Mesenchymal stem cell (in vitro differentiated cells and primary cell): Measurements from ENCODE around the gene MSMB.
"Not testable (repeated sequence)": the region's sequence is repeated elsewhere in the genome, so short reads cannot be mapped to it uniquely, and the experiment has no call there.

Experiments
- DNase-seq: peaks from one replicate; pipeline ENCODE4 v3.0.0-alpha.2; 2013
- H2AFZ ChIP-seq: one replicate; pipeline ENCODE4 v1.6.1; 2013; ENCODE audit warnings: low read depth, mild to moderate bottlenecking, control low read depth, inconsistent platforms, low read length, moderate library complexity
- H2AK5ac ChIP-seq: 2 replicates; pipeline ENCODE4 v1.6.1; 2013; ENCODE audit warnings: low read length, moderate library complexity, mild to moderate bottlenecking, inconsistent platforms; ENCODE audit not compliant: severe bottlenecking
- H2BK120ac ChIP-seq: one replicate; pipeline ENCODE4 v1.6.1; 2013; ENCODE audit warnings: low read depth, mild to moderate bottlenecking, inconsistent platforms, low read length, moderate library complexity
- H2BK12ac ChIP-seq, 2 experiments: one replicate each; pipeline ENCODE4 v1.6.1; 2013; ENCODE audit warnings: inconsistent platforms in 2 of 2, low read length in 2 of 2, mild to moderate bottlenecking in 2 of 2, moderate library complexity in 2 of 2, control low read depth in 1 of 2
- H2BK15ac ChIP-seq: one replicate; pipeline ENCODE4 v1.6.1; 2013; ENCODE audit warnings: mild to moderate bottlenecking, low read depth, inconsistent platforms; ENCODE audit not compliant: poor library complexity, severe bottlenecking
- H2BK5ac ChIP-seq: 2 replicates; pipeline ENCODE4 v1.6.1; 2013; ENCODE audit warnings: low read depth, mild to moderate bottlenecking, low read length, control low read depth, inconsistent platforms; ENCODE audit not compliant: poor library complexity, severe bottlenecking
- H3K14ac ChIP-seq, 2 experiments: one replicate each; pipeline ENCODE4 v1.6.1; 2013; ENCODE audit warnings: inconsistent platforms in 2 of 2, low read length in 2 of 2, control low read depth in 1 of 2, mild to moderate bottlenecking in 1 of 2, moderate library complexity in 1 of 2
- H3K18ac ChIP-seq, 2 experiments: one replicate each; pipeline ENCODE4 v1.6.1; 2013; ENCODE audit warnings: inconsistent platforms in 2 of 2, low read length in 2 of 2, control low read depth in 1 of 2, low read depth in 1 of 2, mild to moderate bottlenecking in 1 of 2
- H3K23ac ChIP-seq, 2 experiments: one replicate each; pipeline ENCODE4 v1.6.1; 2013; ENCODE audit warnings: inconsistent platforms in 2 of 2, low read length in 2 of 2, mild to moderate bottlenecking in 2 of 2, moderate library complexity in 2 of 2, control low read depth in 1 of 2
- H3K27ac ChIP-seq: 2 replicates; pipeline ENCODE4 v1.5.1; 2013; ENCODE audit warnings: mild to moderate bottlenecking, moderate library complexity, low read length, control low read depth, inconsistent platforms; ENCODE audit not compliant: poor library complexity, severe bottlenecking
- H3K27me3 ChIP-seq, 2 experiments: 2 replicates each; pipeline versions ENCODE4 v1.6.1 to v1.7.0; 2013; ENCODE audit warnings: low read length in 2 of 2, mild to moderate bottlenecking in 2 of 2, moderate library complexity in 2 of 2, control low read depth in 1 of 2, inconsistent platforms in 1 of 2; ENCODE audit not compliant: control insufficient read depth in 1 of 2, insufficient read depth in 1 of 2
- H3K36me3 ChIP-seq, 2 experiments: 2 replicates each; pipeline versions ENCODE4 v1.6.1 to v1.7.0; 2013; ENCODE audit warnings: low read length in 2 of 2, control low read depth in 1 of 2, inconsistent platforms in 1 of 2, low read depth in 1 of 2, mild to moderate bottlenecking in 1 of 2; ENCODE audit not compliant: insufficient read depth in 2 of 2, control insufficient read depth in 1 of 2
- H3K4ac ChIP-seq, 2 experiments: one replicate each; pipeline ENCODE4 v1.6.1; 2013; ENCODE audit warnings: inconsistent platforms in 2 of 2, low read length in 2 of 2, mild to moderate bottlenecking in 2 of 2, moderate library complexity in 2 of 2, control low read depth in 1 of 2, low read depth in 1 of 2
- H3K4me1 ChIP-seq: 2 replicates; pipeline ENCODE4 v1.6.1; 2013; ENCODE audit warnings: low read depth, low read length, control low read depth; ENCODE audit not compliant: control insufficient read depth, insufficient read depth
- H3K4me2 ChIP-seq: 2 replicates; pipeline ENCODE4 v1.6.1; 2013; ENCODE audit warnings: low read length, mild to moderate bottlenecking, inconsistent platforms; ENCODE audit not compliant: poor library complexity, severe bottlenecking
- H3K4me3 ChIP-seq, 2 experiments: 2 replicates each; pipeline versions ENCODE4 v1.5.1 to v1.7.0; 2013; ENCODE audit warnings: low read length in 2 of 2, mild to moderate bottlenecking in 2 of 2, control low read depth in 1 of 2, low read depth in 1 of 2; ENCODE audit not compliant: insufficient read depth in 1 of 2
- H3K79me1 ChIP-seq: replicated peaks from 2 replicates; pipeline ENCODE4 v1.6.1; 2013; ENCODE audit warnings: mild to moderate bottlenecking, control low read depth, low read length, inconsistent platforms; ENCODE audit not compliant: poor library complexity, severe bottlenecking
- H3K9ac ChIP-seq: 2 replicates; pipeline ENCODE4 v1.7.0; 2013; ENCODE audit warnings: mild to moderate bottlenecking, low read length, moderate library complexity
- H3K9me3 ChIP-seq: 2 replicates; pipeline ENCODE4 v1.7.0; 2013; ENCODE audit warnings: mild to moderate bottlenecking, low read length; ENCODE audit not compliant: control insufficient read depth
- H4K8ac ChIP-seq: one replicate; pipeline ENCODE4 v1.6.1; 2013; ENCODE audit warnings: inconsistent platforms, mild to moderate bottlenecking, low read length, moderate library complexity
- H4K91ac ChIP-seq: one replicate; pipeline ENCODE4 v1.6.1; 2013; ENCODE audit warnings: mild to moderate bottlenecking, low read length, inconsistent platforms
- WGBS: methylation state at CpG from one replicate; pipeline ENCODE4 v1.1.7; 2013; ENCODE audit warnings: mixed read lengths; 5-methylcytosine and 5-hydroxymethylcytosine counted together

MSMB gene

GRCh38 chr10:46005383-46005782 is 40.7 kb downstream of the MSMB start:
- Histone ChIP-seq H3K23ac (no peak overlapping the region), H2AFZ (no peak overlapping the region), H3K4me2 (no peak overlapping the region), H3K4me1 (peaks cover 1% of the 10 kb centered on the region), H4K91ac (no peak overlapping the region), H2BK5ac (no peak overlapping the region), H2BK12ac (no peak overlapping the region), H3K27me3 (no peaks in the 10 kb centered on the region), H2BK15ac (no peak overlapping the region), H3K4ac (no peak overlapping the region), H3K36me3 (peaks cover 25 to 98% of the 10 kb centered on the region in 2 experiments), H3K9ac (peak overlapping the region; percentile 45), H3K4me3 (no peak overlapping the region), H3K14ac (no peak overlapping the region), H3K27ac (peak overlapping the region; percentile 26), H2AK5ac (no peak overlapping the region), H2BK120ac (no peak overlapping the region), H3K9me3 (no peaks in the 10 kb centered on the region), H3K79me1 (peaks cover 23% of the 10 kb centered on the region), H3K18ac (no peak overlapping the region), H4K8ac (no peak overlapping the region)
- 97% methylated on average over 4 of the region's 4 CpGs for WGBS
- no peak for DNase-seq

GRCh38 chr10:46004963-46005362 is 41.1 kb downstream of the MSMB start:
- DNase-seq, result no peak
- Histone ChIP-seq H2AK5ac (no peak overlapping the region), H2BK12ac (no peak overlapping the region), H3K27me3 (no peaks in the 10 kb centered on the region), H3K9ac (peak overlapping the region; percentile 45), H3K27ac (no peak overlapping the region), H3K4me1 (peaks cover 1% of the 10 kb centered on the region), H2BK120ac (no peak overlapping the region), H3K4ac (no peak overlapping the region), H3K4me2 (no peak overlapping the region), H3K36me3 (peaks cover 21 to 98% of the 10 kb centered on the region in 2 experiments), H2AFZ (no peak overlapping the region), H3K14ac (no peak overlapping the region), H2BK5ac (no peak overlapping the region), H4K91ac (no peak overlapping the region), H3K23ac (no peak overlapping the region), H3K79me1 (peaks cover 20% of the 10 kb centered on the region), H3K18ac (no peak overlapping the region), H3K9me3 (no peaks in the 10 kb centered on the region), H3K4me3 (no peak overlapping the region), H2BK15ac (no peak overlapping the region), H4K8ac (no peak overlapping the region)
- WGBS, result no CpG with 5 or more reads among the region's 2 CpGs

- H3K27me3 ChIP-seq, result no peaks in the 10 kb centered on the region
- no peak overlapping the region for H2BK5ac ChIP-seq
- H3K9ac ChIP-seq, result no peak overlapping the region
- no peak overlapping the region for H3K27ac ChIP-seq
- H2BK15ac ChIP-seq, result no peak overlapping the region
- no peak for DNase-seq
- H3K79me1 ChIP-seq, result peaks cover 23% of the 10 kb centered on the region
- H4K91ac ChIP-seq, result no peak overlapping the region
- no peak overlapping the region for H3K4me3 ChIP-seq
- H3K18ac ChIP-seq, result no peak overlapping the region
- no peak overlapping the region for H3K4ac ChIP-seq
- no peak overlapping the region for H4K8ac ChIP-seq
- WGBS, result 97% methylated on average over 9 of the region's 9 CpGs
- no peak overlapping the region for H3K14ac ChIP-seq
- H2BK120ac ChIP-seq, result no peak overlapping the region
- peaks cover 23 to 94% of the 10 kb centered on the region in 2 experiments for H3K36me3 ChIP-seq
- H3K4me1 ChIP-seq, result peaks cover 1% of the 10 kb centered on the region
- H2AK5ac ChIP-seq, result no peak overlapping the region
- H3K9me3 ChIP-seq, result no peaks in the 10 kb centered on the region
- no peak overlapping the region for H2BK12ac ChIP-seq
- H2AFZ ChIP-seq, result no peak overlapping the region
- H3K23ac ChIP-seq, result no peak overlapping the region
- no peak overlapping the region for H3K4me2 ChIP-seq
These were observed 43.0 kb downstream of the MSMB start for GRCh38 chr10:46002916-46003693.

- not testable (repeated sequence) for DNase-seq, H3K4me1 ChIP-seq, H3K4me3 ChIP-seq, H4K91ac ChIP-seq, H3K9ac ChIP-seq, H3K27me3 ChIP-seq, H3K14ac ChIP-seq, H3K4ac ChIP-seq, H2BK120ac ChIP-seq, H3K4me2 ChIP-seq, H3K27ac ChIP-seq, H3K23ac ChIP-seq, H3K18ac ChIP-seq, H3K9me3 ChIP-seq, H2BK5ac ChIP-seq, H2BK15ac ChIP-seq, H2AK5ac ChIP-seq, H4K8ac ChIP-seq, H2BK12ac ChIP-seq, H2AFZ ChIP-seq
- Histone ChIP-seq H3K36me3 (peaks cover 19 to 93% of the 10 kb centered on the region in 2 experiments), H3K79me1 (peaks cover 23% of the 10 kb centered on the region)
- 88% methylated on average over 7 of the region's 7 CpGs for WGBS
These were observed 43.8 kb downstream of the MSMB start for GRCh38 chr10:46002189-46002687.
